NCI-H82 (cell line): ENCODE data around the gene ZMYND8.
A peak's percentile ranks its signal among the peaks of the same experiment; 100 is the strongest.
"Not testable (repeated sequence)": the region's sequence is repeated elsewhere in the genome, so short reads cannot be mapped to it uniquely, and the experiment has no call there.

Experiments used
- DNase-seq: peaks from one replicate; lab custom pipeline; 2025; lab: John Stamatoyannopoulos, UW

Gene ZMYND8

DNA sequence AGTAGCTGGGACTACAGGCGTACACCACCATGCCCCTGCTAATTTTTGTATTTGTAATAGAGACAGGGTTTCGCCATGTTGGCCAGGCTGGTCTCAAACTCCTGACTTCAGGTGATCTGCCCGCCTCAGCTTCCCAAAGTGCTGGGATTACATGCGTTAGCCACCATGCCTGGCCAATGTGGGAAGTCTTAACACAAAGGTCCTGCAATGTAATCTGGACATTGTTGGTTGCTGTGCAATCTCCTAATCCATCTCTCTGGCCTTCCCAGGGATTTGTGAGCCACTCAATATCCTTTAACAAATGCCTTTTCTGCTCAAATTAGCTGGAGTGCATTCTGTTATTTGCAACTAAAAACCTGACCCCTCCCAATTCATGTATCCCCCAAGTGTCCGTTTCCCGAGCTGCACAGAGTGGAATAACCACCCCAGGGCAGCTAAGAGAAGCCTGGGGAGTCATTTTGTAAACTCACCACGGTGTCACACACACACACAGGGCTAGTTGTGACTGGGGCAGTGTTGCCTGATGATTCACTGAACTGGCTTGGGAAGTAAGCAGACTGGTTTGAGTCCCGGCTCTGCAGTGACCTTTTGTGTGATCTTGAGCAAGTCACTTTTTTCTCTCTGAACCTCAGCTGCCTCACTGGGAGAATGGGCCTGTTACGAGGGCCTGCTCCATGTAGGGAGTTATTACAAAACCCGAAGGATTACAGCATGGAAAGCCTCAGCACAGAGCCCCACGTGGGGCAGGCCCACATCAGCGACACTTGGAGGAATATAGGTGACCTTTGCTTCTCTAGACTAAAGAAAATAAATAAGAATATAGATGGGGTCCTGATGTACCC is 152.3 kb downstream of the ZMYND8 start:
- no peak for DNase-seq

DNA sequence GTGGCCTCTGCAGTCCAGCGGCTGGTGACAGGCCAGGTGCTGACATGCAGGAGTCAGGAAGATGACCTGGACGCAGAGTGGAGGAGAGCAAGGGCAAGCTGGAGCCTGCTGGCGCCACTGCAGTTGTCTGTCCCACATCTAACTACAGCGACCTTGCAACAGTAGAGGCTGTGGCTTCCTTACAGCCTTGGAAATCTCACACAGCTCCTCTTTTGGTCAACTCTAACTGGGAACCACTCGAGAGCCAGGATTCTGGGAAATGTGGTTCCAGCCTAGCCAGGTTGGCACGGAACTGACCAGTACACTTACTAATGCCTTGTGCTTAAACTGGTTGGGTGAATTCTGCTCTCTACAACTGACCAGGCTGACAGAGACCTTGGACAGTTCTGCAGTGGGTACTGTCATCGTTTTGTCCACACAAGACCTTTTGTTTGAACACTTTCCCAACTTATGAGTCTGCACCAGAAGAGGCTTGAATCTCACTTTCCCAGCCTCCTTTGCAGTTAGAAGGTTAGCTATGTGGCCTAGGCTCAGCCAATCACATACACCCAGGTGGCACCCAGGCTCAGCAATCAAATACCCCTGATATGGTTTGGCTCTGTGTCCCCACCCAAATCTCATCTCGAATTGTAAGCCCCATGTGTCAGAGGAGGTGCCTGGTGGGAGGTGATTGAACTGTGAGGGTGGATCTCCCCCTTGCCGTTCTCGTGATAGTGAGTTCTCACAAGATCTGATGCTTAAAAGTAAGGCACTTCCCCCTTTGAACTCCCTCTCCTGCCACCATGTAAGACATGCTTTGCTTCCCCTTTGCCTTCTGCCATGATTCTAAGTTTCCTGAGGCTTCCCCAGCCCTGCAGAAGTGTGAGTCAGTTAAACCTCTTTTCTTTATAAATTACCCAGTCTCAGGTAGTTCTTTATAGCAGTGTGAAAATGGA is 153.5 kb downstream of the ZMYND8 start:
- no peak for DNase-seq

DNA sequence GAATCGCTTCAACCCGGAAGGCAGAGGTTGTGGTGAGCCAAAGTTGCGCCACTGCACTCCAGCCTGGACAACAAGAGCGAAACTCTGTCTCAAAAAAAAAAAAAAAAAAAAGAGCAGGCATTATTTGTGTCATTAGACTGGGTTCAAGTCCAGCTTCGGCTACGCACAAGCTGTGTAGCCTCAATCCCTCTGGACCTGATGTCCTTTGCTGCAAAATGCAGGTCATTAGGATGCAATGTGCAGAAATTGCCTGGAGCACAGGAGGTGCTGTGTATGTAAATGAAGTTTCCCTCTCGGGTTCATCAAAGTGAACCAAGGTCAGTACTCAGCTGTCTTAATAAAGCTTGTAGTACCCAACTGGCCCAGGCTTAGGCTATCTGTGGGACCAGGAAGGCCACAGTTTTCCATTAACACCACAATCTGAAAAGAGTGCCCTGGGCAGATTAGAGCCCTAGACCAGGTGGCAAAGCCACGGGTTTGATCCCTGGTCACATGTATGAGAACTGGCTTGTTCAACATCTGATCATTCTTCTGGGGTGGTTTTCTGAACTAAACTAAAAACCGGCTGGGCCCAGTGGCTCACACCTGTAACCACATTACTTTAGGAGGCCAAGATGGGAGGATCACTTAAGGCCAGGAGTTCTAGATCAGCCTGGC is 155.3 kb downstream of the ZMYND8 start:
- no peak for DNase-seq

DNA sequence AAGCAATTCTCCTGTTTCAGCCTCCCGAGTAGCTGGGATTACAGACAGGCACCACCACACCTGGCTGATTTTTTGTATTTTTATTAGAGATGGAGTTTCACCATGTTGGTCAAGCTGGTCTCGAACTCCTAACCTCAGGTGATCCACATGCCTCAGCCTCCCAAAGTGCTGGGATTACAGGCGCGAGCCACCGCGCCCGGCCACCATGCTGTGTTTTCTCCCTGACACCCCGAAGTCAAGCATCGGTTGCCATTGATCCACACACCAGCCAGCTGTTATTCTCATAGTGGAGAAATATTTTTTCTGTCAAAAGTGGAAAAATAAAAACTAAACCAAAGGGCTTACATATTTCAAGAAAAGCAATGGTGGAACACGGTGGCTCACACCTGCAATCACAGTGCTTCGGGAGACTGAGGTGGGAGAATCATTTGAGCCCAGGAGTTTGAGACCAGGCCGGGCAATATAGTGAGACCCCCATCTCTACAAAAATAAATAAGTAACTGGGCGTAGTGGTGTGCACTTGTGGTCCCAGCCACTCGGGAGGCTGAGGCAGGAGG is 157.4 kb downstream of the ZMYND8 start:
- no peak for DNase-seq

DNA sequence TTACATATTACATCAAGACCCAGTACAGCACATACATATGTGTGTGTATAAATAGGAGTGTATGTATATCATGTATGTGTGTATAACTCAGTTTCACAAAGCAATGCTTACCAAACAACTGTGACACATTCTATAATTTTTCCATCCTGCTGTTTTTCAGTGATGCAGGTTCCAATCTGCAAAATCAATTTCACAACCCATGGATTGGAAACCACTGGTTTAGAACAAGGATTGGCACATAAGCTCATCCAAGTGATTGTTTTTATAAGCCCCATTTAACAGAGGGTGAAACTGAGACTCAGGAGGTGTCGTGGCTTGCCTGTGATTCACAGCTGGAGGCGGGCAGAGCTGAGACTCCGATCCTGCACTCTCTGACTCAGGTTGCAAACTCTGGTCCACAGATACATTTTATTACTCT is 158.2 kb downstream of the ZMYND8 start:
- DNase-seq = no peak

DNA sequence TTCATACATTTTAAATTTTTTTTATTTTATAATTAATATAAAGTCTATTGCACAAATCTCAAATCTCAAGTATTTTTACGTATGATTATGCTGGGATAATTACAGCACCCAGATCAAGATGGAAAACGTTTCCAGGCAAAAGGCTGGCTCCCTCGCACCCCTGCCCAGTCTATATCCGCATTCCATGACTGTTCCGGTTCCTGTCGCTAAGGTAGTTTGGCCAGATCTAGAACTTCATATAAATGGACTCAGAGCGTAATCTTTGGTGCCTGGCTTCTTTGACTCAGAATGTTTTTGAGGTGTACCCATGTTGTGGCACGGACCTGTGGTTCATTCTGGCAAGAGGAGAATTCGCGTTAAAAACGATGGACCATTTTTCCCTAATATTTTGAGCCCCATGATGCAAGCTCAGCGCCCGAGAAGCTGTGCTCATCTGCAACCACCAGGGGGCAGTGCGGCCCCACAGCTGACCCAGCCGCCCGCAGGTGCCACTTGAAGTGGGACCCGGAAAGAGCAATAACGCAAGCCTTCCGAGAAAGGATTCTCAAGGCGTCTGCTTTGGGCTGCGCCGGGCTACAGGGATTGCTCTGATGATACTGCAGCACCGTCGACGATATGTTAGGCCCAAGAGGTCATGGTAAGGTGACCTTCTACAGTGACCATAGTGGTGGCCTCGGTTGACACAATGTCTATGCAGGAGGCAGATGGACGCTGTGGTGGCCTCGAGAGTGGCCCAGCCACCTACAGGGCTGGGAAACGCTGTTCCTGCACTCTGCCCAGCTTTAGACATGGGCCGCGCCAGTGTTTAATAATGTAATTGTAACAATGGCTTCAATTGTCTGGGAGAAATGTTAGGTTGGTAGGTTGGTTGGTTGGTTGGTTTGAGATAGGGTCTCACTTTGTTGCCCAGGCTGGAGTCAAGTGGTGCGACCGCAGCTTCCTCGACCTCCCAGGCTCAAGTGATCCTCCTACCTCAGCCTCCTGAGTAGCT is 160.1 kb downstream of the ZMYND8 start:
- peak; percentile 77 for DNase-seq

DNA sequence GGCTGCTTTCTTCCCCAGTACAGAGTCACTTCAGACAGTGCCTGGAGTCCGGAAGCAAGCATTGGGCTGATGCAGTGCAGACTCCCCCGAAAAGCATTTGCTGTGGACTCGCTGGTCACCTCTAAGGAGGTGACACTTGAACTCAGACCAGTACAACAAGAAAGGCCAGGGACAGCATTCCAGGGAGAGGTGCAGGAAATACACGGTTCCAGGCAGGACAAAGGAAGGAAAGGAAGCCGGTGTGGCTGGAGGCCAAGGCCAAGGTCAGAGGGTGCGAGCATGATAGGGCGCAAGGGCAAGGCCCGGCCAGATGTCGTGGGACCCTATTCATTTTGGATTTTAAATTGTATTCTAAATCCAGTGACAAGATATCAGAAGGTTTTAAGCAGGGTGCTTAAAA is 160.9 kb downstream of the ZMYND8 start:
- DNase-seq = no peak

DNA sequence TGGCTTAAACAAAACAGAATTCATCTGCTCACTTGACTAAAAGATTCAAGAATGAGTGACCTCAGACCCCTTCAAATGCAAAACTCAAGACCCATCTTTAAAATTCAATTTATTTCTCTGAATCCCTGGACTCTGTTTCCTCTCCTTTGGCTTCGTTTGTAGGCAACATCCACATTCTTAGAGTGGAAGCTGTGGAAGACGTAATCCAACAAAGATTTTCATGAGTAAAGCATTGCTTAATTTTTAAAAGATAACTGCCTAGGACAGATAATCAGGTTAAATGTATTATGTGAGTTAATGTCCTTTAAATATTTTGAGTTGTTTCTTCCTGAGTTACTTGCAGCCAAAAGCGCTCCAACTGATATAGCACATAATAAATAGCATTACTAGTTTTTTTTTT is 164.5 kb downstream of the ZMYND8 start:
- no peak for DNase-seq

DNA sequence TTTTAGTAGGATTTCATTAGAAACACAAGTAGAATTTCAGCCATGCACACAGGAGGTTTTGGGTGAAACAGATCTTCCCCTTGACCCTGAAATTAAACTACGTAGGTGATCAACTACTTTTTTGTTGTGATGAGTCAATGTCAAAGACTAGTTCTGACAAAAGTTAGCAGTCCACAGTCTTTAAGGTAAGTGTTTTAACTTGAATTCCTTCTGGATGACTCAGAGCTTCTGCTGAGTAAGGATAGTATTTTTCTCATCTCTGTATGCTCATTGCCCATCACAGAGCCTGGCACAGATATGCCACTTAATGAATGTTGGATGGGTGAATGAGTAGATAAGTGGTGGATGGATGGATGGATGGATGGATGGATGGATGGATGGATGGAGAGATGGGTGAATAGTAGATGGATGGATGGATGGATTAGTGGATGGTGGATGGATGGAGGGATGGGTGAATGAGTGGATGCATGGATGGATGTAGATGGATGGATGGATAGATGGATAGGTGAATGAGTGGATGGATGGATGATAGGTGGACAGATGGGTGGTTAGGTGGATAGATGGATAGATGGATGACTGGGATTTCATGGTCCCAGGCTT is 165.3 kb downstream of the ZMYND8 start:
- DNase-seq = no peak

DNA sequence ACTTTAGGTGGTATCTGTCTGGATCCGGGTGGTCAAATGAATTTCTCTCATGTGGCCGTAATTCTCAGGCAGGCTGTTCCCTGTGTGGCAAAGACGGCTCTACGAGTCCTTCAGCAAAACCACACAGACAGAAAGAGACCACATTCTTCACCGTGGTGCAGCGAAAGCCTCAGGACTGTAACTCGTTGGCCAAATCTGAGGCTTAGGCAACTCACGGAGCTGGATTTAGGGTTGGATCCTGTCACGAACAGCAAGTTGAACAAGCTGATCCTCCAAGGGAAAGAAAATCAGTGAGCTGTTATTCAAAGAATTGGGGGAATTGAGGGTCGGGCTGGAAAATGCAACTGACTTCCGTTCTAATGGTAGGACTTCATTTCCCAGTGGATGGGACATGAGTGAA is 167.4 kb downstream of the ZMYND8 start:
- no peak for DNase-seq

DNA sequence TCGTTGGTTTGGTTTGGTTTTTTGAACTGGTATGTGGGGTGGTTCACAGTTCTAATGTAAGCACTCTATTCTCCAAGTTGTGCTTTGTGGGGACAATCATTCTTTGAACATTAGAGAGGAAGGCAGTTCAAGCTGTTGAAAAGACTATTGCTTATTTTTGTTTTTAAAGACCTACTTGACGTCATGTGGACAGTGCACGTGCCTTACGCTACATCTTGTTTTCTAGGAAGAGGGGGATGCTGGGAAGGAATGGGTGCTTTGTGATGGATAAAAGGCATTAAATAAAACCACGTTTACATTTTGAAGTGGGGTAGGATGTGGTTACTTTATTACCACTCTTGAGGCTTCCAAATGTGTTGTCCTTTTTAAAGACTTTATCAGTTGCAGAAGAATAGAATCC is 168.0 kb downstream of the ZMYND8 start:
- no peak for DNase-seq

DNA sequence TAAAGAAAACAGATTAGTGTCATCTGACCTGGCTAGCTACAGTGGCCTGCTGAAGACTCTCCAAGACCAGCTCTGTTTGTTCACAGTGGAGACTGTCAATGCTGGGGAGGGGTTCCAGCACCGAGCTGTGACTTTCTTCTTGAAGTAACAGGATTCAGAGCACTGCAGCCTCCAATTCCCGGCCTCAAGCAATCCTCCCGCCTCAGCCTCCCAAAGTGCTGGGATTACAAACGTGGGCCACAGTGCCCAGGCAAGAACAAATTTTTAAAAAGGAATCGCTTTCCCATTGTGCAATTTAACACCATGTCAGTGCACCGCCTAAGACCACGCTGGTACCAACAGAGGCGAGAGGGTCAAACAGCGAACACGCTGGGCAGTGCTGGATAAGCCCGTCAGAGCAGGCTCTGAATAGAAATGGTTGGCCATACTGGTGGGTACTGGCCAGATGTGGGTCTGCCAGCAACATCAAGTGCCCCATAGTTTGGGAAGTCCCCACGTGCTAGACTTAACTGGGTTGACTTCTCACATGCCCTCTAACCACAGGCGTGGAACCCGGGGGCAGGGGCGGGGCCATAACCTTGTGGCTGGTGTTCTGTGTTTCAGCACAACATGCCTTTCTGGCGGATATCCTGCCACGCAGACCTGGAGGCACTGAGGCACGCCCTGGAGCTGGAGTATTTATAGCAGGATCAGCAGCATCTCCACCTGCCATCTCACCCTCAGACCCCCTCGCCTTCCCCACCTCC is 168.9 kb downstream of the ZMYND8 start:
- no peak for DNase-seq

DNA sequence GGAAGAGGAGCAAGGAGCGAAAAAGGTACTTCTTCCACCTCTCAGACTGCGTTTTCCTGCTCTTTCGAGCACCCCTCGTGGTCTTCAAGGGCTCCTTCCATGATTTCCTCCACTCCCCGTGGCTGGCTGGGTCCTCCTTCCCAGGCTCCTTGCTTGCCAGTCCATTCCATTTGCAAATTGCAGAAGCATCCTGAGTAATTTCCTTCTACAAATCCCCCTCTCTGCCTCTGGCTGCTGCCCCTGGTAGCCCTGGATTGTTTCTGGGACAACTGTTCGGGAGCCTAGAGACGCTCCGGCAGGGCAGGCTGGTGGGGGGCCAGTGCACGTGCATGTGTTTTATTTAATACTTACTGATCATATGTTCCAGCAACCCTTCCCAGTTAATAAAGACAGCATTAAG is 173.1 kb downstream of the ZMYND8 start:
- DNase-seq = no peak

DNA sequence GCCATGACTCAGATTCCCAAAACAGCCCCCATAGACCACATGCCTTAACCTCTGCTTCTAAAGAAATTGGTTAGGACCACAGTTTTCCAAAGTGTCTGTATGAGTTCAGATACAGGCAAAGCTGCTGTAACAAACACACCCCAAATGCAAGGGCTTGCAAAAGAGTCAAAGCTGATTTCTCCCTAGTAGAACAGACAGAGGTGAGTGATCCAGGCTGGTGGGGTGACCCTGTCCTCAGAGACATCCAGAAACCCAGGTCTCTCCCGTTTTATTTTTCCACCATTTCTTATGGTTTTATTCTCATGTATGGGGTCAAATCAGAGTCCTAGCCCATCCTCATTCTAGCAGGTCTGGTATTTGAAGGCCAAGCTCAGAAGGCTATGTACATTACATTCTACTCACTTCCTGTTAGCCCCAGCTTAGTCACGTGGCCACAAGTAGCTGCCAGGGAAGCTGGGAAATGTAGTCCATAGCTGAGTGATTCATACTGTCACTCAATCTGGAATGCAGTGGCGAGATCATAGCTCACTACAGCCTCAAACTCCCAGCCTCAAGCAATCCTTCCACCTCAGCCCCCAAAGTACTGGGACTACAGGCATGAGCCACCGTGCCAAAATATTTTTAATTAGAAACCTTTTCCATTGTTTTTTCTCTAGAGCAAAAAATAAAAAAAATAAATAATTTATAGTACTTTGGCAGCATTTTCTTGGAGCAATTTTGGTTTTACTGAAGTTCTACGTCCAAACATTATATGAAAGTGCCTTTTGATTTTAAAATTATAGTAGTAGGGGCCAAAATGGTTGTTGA is 175.2 kb downstream of the ZMYND8 start:
- DNase-seq = peak; percentile 66

DNA sequence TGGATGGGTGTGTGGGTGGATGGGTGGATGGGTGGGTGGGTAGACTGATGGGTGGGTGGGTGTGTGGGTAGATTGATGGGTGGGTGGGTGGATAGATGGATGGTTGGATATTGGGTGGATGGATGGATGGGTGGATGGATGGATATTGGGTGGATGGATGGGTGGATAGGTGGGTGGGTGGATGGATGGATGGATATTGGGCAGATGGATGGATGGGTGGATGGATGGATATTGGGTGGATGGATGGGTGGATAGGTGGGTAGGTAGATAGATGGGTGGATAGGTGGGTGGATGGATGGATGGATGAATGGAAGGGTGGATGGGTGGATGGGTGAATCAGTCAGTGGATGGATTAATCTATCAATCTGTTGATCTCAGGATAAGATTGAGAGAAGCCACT is 177.2 kb downstream of the ZMYND8 start:
- no peak for DNase-seq

DNA sequence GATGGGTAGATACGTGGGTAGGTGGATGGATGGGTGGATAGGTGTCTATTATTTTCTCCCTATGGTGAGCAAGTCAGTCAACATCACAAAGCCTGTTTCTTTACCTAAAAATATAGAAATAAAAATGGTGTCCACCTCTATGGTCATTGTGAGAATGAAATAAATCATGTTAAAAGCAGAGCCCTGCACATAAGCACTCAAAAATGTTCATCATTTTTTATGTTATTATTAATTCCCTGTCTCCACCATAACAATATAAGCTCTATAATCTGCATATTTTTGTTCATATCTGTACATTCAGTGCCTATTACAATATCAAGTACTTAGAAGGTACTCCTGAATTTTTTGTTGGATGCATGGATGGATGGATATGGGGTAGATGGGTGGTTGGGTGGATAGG is 177.6 kb downstream of the ZMYND8 start:
- no peak for DNase-seq

DNA sequence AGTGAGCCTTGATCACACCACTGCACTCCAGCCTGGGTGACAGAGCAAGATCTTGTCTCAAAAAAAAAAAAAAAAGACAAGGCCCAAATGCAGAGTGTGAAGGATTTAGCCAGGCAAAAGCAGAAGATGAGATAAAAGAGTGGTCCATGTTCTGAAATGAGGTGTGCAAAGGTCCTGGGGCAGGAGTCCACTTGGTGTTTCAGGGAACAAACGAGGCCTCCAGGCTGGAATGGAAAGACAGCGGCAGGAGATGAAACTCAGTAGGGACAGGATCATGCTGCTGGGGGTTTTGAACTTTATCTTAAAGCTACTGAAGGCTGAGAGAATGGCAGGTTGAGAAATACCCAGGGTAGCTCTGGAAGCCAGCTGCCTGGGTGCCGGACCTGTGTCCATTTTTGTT is 178.2 kb downstream of the ZMYND8 start:
- DNase-seq = no peak

DNA sequence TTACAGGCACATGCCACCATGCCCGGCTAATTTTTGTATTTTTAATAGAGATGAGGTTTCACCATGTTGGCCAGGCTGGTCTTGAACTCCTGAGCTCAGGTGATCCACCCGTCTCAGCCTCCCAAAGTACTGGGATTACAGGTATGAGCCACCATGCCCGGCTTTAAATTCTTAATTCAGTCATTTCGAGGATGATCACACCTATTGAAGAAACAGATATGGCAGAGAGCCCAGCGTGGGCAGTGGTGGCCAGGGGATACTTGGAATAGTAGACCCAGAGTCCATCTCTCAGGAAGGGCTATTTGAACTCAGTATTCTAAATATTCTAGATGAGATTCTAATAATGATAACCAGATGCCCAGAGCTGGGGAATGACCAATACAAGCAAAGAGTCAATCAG is 180.3 kb downstream of the ZMYND8 start:
- DNase-seq = not testable (repeated sequence)

DNA sequence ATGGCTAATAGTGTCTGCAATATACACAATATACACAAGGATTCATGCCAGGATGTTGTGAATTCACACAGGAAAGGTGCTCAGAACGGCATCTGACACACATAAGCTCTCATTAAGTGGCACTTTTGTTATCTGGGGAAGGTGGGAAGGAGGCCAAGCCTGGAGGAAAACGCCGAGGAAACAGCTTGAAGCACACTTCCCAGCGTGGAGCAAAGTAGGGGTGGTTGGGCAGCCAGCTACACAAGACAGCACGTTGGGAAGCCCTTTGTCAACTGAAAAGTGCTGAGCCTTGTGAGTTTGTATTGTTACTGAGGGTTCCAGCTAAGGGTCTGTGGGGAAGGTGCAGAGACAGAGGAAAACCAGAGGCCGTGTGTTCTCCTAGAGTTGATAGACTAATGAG is 181.0 kb downstream of the ZMYND8 start:
- no peak for DNase-seq
